Spleen (tissue), 7 donors: ENCODE data around the gene CXCL14.

Experiments
- CTCF ChIP-seq, 11 experiments: fragments of 200-600 bp in 7 of 11; fragments of 450-650 bp in 4 of 11; sonication (generic) in 4 of 11; IDR thresholded peaks in 8 of 11; conservative IDR thresholded peaks in 3 of 11; 1 replicate in 7 of 11; 2 replicates in 4 of 11; pipeline versions ENCODE4 v1.4.0 to v1.8.0; 2016 to 2021; ENCODE audit warnings: antibody characterized with exemption in 11 of 11, inconsistent platforms in 4 of 11, mild to moderate bottlenecking in 1 of 11
- POLR2A ChIP-seq, 3 donors: fragments of 450-650 bp; IDR thresholded peaks; one replicate each; pipeline ENCODE4 v1.5.1; 2017; ENCODE audit warnings: antibody characterized with exemption in 3 of 3, mild to moderate bottlenecking in 1 of 3
- POLR2AphosphoS5 ChIP-seq, 3 donors: sonication (generic); formaldehyde crosslinking; IDR thresholded peaks; one replicate each; pipeline ENCODE4 v1.5.1; 2017; ENCODE audit warnings: antibody characterized with exemption in 3 of 3
- donor health status: DM: no; HTN: no; CAD: no; lungs with moderate emphysema.
- donor health status: DM: no; HTN: no; CAD: no.
- donor health status: DM: no; HTN: no; CAD: no.

DNA sequence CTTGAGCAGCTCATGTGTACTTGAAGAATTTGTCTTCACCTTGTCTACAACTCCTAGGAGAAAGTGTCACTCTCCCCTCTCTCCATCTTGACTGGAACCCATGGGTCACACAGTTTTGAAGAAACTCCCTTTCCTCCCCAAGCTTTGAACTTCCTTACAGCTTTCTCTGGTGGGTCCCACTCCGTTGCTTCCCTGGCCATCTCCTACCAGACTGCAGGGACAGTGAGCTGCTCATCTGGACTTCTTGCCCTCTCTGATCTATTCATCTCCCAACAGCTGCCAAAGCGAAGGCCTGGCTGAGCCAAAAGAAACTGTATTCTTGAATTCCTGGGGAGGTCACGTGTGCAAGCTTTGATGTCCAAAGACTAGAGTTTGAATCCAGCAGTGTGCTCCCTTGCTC, 22.7 kb upstream of the CXCL14 start:
- TF ChIP-seq CTCF (IDR thresholded peaks at IDR 0.05 in 8 of 11, conservative IDR thresholded peaks at IDR 0.05 in 3 of 11) = no peak
- no peak for TF ChIP-seq POLR2A (IDR thresholded peaks at IDR 0.05)
- TF ChIP-seq POLR2AphosphoS5 (IDR thresholded peaks at IDR 0.05) = no peak
